Suppressor macrophage (primary cell): Measurements from ENCODE around the gene ZBTB34.

Source experiments
- DNase-seq, 4 experiments: peaks; one replicate each; pipeline ENCODE4 v3.0.0-alpha.2; 2020 to 2022

The ZBTB34 gene

DNA sequence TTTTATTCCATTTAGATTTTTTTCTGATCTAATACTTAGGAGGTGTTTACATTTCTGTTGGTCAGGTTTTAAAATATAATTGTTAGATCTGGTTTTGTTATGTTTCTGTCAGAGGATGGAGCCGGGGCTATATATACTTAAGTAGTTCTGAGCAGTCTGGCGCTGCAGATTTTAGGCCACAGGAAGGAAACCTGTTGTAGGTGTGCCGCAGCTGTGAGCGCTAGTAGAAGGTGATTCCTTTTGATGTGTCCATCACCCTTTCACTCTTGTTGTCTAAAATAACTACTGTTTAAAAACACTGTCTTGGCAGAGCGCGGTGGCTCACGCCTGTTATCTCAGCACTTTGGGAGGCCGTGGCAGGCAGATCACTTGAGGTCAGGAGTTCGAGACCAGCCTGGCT is 17.0 kb downstream of the ZBTB34 start:
- no peak for DNase-seq

- DNase-seq: no peak
Measured at GRCh38 chr9:126879288-126879687, 18.8 kb downstream of the ZBTB34 start.

- DNase-seq: no peak
Measured at GRCh38 chr9:126880226-126880946, 19.9 kb downstream of the ZBTB34 start.

DNA sequence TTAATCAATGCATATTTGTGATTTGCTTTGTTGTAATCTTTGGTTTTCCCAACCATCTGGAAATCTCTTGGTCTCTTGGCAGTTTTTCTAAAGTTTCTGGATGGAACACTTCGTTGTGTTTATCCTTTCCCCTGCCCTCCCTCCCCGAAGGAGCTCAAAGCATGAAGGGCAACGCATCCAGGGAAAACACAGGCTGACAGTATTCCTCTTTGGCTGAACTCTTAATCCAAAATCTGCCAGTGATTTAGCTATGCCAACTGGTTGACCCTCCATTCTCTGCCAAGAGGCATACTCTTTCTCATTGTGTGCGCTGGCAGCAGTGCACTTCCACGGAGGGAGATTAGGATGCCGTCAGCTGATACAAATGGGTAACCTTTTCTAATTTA is 20.5 kb downstream of the ZBTB34 start:
- DNase-seq: no peak

GRCh38 chr9:126882746-126883145 is 22.3 kb downstream of the ZBTB34 start:
- no peak for DNase-seq

- no peak for DNase-seq
Measured at GRCh38 chr9:126883636-126884035, 23.2 kb downstream of the ZBTB34 start.

DNA sequence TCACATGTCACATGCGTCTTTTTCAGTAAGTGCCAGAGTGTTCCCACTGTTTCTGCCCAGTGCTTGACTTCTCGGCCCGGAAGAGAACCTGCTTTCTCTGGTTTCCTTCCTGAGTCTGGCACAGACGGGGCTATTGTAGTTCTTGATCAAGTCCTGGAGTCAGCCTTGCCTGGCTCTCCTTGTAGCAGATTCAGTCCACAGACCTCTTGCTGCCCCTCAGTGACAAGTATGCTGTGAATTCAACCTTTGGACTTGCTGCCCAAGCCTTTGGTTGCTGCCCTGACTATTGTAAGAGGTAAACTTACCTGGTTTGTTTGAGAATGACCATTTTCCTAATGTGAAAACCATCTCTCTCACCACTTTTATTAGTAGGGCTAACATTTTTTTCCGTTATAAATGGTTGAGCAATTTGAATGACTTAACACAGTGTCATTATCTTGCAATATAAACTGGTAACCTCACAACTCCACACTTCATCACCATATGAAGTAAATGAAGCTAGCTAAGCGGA is 24.7 kb downstream of the ZBTB34 start:
- peak; percentile 5 to 37 (median 32) for DNase-seq

- DNase-seq: no peak
Measured at GRCh38 chr9:126886034-126886822, 25.8 kb downstream of the ZBTB34 start.

- no peak for DNase-seq
Measured at GRCh38 chr9:126886897-126887296, 26.5 kb downstream of the ZBTB34 start.

GRCh38 chr9:126891676-126892075 is 31.2 kb downstream of the ZBTB34 start:
- no peak for DNase-seq

DNA sequence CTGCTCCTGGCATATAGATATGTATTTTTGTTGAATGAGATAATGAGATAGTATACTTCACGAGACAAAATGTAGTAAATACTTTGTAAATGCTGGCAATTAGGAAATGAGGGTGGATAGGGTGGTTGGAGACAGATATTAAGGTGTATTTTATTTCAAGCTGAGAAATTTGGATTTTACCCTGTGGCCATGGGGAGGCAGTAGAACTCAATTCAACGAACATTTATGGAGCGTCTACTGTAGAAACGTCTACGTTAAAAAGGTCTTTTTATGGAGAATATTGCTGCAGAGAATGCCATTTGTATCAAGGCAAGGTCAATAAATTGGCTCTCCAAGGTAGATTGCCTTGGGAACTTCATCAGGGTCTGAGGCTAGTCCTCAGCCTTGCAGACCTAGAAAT is 32.6 kb downstream of the ZBTB34 start:
- DNase-seq: peak in 2 of 4 experiments; percentile 11 to 17

DNA sequence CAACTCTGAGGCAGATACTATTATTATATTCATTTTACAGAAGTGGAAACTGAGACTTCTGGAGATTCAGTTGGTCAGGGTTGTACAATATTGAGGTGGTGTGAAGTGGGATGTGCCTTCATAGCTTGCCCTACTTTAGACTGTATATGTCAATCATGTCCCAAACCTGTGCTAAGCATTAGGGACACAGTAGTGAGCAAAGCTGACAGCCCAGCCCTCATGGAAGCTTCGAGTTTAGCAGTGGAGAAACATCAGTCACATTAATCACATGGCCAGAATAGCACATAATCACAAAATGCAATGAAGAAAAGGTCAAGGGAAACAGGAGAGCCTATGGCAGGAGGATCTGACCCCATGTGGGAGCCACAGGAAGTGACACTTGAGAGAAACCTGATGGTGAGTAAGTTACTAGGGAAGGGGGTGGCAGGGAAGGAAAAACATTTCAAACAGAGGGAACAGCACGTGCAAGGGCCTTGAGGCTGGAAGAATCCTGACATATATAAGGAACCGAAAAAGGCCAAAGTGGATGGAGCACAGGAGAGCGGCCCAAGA is 33.7 kb downstream of the ZBTB34 start:
- peak; percentile 49 to 80 (median 60) for DNase-seq

- DNase-seq: no peak
Measured at GRCh38 chr9:126902210-126902609, 41.8 kb downstream of the ZBTB34 start.

DNA sequence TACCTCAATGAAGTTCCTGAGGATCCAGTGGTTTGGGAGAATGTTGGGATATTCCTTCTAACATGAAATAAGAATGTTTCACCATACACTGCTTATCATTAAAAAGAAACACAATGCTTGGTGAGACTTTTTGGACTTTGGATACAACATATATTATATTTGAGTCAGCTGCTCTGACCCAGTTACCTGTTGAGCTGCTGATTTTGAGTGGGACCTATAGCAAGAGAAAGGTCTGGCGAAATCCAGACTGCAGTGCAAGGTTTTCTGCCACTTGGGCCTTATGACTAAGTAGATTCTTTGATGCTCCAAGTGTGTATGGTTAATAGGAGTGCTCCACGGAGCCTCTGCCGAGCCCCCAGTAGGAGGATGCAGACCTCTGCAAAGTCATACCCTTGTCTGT is 44.1 kb downstream of the ZBTB34 start:
- DNase-seq: no peak

DNA sequence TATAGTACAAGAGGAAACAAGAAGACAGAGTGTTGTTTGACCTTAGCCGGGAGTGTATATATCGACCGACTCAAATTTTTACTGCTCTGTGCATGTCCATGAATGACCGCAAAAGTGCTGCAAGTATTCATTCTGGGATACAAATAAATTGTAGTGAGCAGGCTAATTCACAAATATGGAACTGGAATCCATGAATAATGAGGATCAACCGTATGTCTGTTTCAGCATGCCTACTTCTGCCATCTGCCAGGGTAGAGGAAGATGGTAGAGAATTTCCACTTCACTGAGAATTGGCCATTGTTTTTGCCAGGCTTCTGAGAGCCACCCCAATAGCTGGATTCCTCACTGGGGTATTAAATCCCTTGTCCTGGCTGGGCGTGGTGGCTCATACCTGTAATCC is 45.7 kb downstream of the ZBTB34 start:
- no peak for DNase-seq

- DNase-seq: no peak
Measured at GRCh38 chr9:126907058-126907457, 46.6 kb downstream of the ZBTB34 start.

- peak; percentile 95 to 98 (median 96) for DNase-seq
Measured at GRCh38 chr9:126914458-126915280, 54.2 kb downstream of the ZBTB34 start, which contains the start of gene RALGPS1. TSS of gene RALGPS1 (plus strand) at chr9:126914782. CDS start at chr9:126962290, 47,508 bp downstream.

DNA sequence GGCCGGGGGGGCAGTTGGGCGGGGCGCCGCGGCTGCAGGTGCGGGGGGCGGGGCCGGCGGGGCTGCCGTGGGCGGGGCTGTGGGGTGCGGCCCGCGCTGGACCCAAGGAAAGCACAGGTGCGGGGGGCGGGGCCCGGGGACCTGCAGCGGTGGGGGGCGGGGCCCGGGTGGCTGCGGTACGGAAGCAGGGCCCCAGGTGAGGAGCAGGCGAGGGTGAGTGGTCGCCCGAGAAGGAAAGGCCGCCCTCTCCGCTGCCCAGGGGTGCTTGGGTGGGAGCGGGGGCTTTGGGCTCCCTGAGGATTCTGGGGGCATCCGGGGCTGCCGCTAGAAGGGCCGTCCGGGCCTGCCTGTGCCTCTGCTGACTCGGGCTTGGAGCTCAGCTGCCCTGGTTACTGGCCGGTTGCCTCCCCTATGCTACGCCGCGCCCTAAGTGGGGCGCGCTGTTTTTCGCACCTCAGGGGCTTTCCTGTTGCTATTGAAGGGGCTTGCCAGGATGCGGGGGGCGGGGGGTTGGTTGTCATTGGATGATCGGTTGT is 54.9 kb downstream of the ZBTB34 start:
- no peak for DNase-seq

GRCh38 chr9:126915846-126916543 is 55.6 kb downstream of the ZBTB34 start:
- no peak for DNase-seq

DNA sequence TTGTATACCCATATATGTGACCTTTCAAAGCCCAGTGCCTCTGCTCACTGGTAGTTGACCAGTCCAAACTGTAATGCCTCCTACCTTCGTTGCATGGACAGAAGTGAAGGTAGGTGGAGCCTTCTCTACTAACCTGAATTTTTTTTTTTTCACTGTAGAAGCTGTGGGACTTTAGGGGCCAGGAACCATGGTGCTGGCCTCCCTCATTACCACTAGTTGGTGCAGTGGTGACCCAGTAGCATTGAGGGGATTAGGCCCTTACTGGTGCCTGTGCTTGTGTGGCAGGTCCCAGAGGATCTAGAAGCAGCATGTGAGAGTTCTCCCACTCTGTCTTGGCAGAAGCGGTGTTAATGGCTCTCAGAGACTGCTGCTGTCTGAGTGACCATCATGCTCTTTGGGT is 56.5 kb downstream of the ZBTB34 start:
- DNase-seq: no peak

DNA sequence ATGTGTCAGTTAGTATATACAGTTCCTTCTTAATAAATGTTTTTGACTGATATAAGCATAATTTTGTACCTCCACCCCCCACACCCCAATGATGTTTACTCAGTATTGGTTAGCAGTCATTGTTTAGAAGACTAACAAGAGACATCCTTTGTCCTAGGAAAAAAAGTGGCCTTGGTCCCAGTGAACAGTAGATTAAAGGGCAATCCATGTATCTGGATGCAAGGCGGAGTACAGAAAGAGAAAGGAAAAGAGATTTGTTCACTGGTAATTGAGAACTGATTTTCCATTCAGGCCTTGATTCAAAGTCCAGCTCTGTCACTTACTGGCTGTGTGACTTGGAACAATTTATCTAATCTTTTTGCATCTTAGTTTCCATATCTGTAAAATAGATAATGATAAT is 58.8 kb downstream of the ZBTB34 start:
- no peak for DNase-seq

- no peak for DNase-seq
Measured at GRCh38 chr9:126925876-126926275, 65.4 kb downstream of the ZBTB34 start.
